ENCODE measurements around the gene KLK6.

- TF ChIP-seq CTCF (IDR thresholded peaks at IDR 0.05; ENCODE audit: poor library complexity) (no peak), EZH2phosphoT487 (IDR thresholded peaks at IDR 0.05; ENCODE audit: low read depth, severe bottlenecking, unreplicated experiment) (no peak), EZH2 (IDR thresholded peaks at IDR 0.05; ENCODE audit: borderline replicate concordance) (no peak)
Observed at GRCh38 chr19:50998686-50999085, 29.3 kb upstream of the KLK6 start.

Measured in hepatocyte (in vitro differentiated cells).